SKM-1 (cell line): ENCODE results near the gene TMEM18.

Experiments
- DNase-seq: peaks from one replicate; lab custom pipeline; 2025; ENCODE audit not compliant: unreplicated experiment; lab: John Stamatoyannopoulos, UW

The TMEM18 gene

DNA sequence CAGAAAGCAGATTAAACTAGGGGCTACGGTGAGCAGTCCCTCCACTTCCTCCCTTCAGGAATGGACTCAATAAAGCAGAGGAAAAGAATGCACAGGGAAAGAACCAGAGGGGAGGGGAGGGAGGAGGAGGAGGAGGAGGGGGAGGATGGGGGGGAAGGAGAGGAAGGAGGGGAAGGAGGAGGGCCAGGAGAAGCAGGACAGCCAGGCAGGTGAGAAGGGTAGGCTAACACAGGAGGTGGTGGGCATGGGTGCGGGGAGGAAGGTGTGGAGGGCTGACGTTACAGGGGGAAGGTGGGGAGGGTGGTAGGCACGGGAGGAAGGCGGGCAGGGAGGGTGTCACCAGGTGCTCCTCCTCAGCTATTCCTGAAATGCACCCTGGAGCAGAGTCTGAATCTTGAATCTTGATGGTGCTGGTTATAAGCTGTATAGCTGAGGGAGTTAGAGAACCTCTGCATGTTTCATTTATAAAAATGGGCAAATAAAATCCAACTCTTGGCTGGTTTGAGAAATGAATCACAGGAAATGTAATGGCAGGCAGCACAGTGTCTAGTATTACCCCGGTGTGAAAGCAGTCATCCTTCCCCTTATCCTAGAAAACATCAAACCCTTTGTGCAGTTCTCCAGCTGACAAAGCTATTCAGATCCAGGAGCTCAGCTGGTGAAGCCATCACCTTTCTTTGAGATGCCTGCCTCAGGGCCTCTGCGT, 3.4 kb downstream of the TMEM18 start:
- no peak for DNase-seq

GRCh38 chr2:673016-673415, 4.2 kb downstream of the TMEM18 start:
- no peak for DNase-seq

- DNase-seq = no peak
Measured at GRCh38 chr2:672606-672905, 4.7 kb downstream of the TMEM18 start.

DNA sequence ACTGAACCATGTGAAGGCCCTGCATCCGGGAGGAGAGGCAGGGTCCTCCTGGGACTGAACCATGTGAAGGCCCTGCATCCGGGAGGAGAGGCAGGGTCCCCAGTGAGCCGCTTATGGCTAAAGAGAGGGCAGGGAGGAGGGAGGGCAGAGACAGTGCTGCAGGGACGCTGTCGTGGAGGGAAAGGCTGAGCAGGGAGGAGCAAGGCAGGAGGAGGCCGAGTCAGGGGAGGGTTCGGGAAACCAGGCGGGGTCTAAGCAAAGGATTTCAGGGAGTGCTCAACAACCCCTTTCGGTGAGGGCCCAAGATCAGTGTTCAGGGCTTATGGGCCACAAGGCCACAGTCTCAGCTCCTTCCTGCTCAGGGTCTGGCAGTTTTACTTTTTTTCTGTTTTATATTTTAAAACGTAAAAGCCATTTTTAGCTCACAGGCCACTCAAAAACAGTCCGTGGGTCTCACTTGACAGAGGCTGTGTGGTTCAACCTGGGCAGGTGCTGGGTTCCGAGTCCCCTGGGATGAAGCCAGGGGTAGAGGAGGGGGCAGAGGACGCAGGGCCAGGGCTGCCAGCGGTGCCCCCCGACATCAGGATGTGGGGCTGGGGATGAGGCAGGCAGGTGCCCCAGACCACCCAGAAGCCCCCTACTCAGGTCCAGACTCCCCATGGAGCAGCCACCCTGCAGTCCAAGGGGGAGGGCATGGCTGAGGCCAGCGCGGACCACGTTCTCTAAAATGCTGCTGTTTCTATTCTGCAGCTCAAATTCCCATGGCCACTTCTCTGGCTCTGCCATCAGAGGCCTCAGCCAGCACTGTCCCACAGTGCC, 5.2 kb downstream of the TMEM18 start:
- no peak for DNase-seq

- no peak for DNase-seq
Measured at GRCh38 chr2:671072-671471, 6.1 kb downstream of the TMEM18 start.

GRCh38 chr2:670637-671036, 6.6 kb downstream of the TMEM18 start:
- DNase-seq = no peak

GRCh38 chr2:669323-669722, 7.9 kb downstream of the TMEM18 start:
- no peak for DNase-seq

DNA sequence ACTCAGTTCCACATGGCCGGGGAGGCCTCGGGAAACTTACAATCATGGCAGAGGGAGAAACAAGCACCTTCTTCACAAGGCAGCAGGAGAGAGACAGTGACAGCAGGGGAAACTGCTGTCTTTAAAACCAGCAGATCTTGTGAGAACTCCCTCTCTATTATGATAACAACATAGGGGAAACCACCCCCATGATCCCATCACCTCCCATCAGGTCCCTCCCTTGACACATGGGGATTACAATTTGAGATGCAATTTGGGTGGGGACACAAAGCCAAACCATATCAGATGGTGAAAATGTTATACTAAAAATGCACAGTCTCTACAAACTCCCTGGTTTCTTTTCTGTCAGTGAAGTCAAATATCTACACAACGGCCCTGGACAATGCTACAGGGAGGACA, 9.2 kb downstream of the TMEM18 start:
- no peak for DNase-seq

GRCh38 chr2:667332-667999, 9.7 kb downstream of the TMEM18 start:
- DNase-seq = no peak

GRCh38 chr2:666441-666840, 10.8 kb downstream of the TMEM18 start:
- DNase-seq = no peak

- no peak for DNase-seq
Measured at GRCh38 chr2:665340-666073, 11.7 kb downstream of the TMEM18 start.

GRCh38 chr2:664063-664462, 13.1 kb downstream of the TMEM18 start:
- no peak for DNase-seq

- no peak for DNase-seq
Measured at GRCh38 chr2:663221-663620, 14.0 kb downstream of the TMEM18 start.

DNA sequence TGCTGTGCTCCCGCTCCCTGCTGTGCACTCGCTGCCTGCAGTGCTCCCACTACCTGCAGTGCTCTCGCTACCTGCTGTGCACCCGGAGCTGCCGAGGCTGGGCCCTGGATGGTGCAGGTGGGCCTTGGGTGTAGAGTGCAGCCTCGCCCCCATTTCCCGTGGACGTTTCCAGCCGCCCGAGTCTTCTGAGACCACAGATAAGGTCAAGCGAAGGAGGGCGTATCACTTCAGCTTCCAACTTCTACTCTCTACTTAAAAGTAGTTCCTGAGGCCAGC, 15.9 kb downstream of the TMEM18 start:
- no peak for DNase-seq

DNA sequence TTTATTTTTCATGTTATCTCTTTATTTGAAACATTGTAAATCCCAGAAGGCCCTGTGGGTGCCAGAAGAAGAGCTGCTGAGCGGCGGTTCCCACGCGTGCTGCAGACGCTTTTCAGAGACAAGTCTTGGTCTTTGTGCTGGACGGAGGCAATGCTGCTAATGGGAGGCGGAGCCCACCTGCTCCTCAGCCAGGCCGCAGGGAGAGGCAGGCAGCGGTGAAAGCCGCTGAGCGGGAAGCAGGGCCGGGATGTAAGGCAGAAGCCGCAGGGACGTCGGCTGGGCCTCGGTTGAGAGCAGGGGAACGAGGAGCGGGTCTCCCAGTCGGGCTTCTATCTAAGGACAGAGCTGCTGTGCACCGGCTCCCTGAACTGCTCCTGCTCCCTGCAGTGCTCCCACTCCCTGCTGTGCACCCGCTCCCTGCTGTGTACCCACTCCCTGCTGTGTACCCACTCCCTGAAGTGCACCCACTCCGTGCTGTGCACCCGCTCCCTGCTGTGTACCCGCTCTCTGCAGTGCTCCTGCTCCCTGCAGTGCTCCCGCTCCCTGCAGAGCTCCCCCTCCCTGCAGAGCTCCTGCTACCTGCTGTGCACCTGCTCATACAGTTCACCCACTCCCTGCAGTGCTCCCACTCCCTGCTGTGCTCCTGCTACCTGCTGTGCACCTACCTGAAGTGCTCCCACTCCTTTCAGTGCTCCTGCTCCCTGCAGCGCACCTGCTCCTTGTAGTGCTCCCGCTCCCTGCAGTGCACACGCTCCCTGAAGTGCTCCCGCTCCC, 16.4 kb downstream of the TMEM18 start:
- no peak for DNase-seq

- no peak for DNase-seq
Measured at GRCh38 chr2:660029-660428, 17.2 kb downstream of the TMEM18 start.

GRCh38 chr2:658426-658825, 18.8 kb downstream of the TMEM18 start:
- DNase-seq = no peak

DNA sequence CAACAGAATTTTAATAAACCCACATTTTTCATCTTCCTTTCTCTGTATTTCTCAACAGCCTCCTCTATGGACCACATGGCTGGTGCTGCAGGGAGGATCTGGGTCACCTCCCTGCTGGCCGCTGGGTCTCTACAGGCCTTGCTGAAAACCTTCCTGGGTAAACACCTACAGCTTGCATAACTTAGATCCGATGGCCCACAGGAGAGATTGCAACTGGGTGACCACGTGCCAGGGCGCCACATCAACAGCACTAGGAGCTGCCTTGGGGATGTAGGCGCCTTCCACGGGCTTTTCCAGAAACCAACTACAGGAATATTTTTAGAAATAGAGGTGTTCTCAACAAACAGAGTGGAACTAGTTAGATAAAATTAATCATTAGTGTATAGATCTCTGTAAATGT, 19.4 kb downstream of the TMEM18 start:
- DNase-seq = no peak

DNA sequence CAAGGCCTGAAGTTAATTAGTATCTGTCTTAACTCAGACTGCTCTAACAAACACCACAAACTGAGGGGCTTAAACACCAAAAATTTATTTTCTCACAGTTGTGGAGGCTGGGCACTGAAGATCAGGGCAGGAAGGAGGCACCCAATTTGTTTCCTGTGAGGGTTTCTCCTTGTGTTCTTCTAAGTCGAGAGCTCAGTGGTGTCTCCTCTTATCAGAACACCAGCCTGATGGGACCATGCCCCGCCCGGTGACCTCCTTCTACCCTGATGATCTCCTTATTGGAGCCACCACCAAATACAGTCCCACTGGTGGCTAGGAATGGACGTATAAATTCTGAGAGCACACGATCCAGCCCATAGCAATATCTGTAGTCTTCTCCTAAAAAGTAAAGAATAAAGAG, 20.5 kb downstream of the TMEM18 start:
- DNase-seq = no peak

- DNase-seq = no peak
Measured at GRCh38 chr2:655626-656025, 21.6 kb downstream of the TMEM18 start.

- no peak for DNase-seq
Measured at GRCh38 chr2:654896-655295, 22.3 kb downstream of the TMEM18 start.
